ENCODE measurements around the gene ALDH4A1. TPM values are rescaled to one million over a fixed set of nuclear protein-coding genes. Genes with fewer than 3 reads are reported as not detected.
"Not testable (repeated sequence)": the region's sequence is repeated elsewhere in the genome, so short reads cannot be mapped to it uniquely, and the experiment has no call there.

Gene ALDH4A1
- total and polyA plus RNA-seq, 10 of the 15 experiments (the other 5 are each of a cell fraction or from before 2014, with no cell fraction given): 0.06 to 25.5 (median 13.0) TPM

GRCh38 chr1:18847723-18848122, 54.6 kb downstream of the ALDH4A1 start:
- in situ Hi-C loops (cut with MboI); intact Hi-C loops (cut with micrococcal nuclease; ENCODE audit: unreplicated experiment); RAD21 ChIA-PET (ENCODE audit: unreplicated experiment); H3K79me2 ChIP-seq (ENCODE audit: control insufficient read depth, insufficient read depth, low read length); H3K4me3 ChIP-seq; H3K9ac ChIP-seq (ENCODE audit: control insufficient read depth, insufficient read depth, low read length); H3K27me3 ChIP-seq (replicated peaks in 1 of 2; ENCODE audit: control insufficient read depth in 2 of 2, insufficient read depth in 2 of 2, low read length in 1 of 2); BruUV-seq (replicated peaks); H3K4me1 ChIP-seq (ENCODE audit: control insufficient read depth, insufficient read depth, low read length); DNase-seq (ENCODE audit: low read depth, low spot score); SMC1A ChIA-PET (ENCODE audit: uncharacterized antibody, unreplicated experiment); FAIRE-seq; H3K9me3 ChIP-seq (replicated peaks; ENCODE audit: control insufficient read depth, insufficient read depth, low read length); H3K4me2 ChIP-seq (ENCODE audit: control insufficient read depth, insufficient read depth); POLR2A ChIA-PET; H3K27ac ChIP-seq (ENCODE audit: control insufficient read depth, insufficient read depth); H4K20me1 ChIP-seq (ENCODE audit: control insufficient read depth, insufficient read depth); H2AFZ ChIP-seq (ENCODE audit: control insufficient read depth, low read depth, low read length); H3K36me3 ChIP-seq (ENCODE audit: control insufficient read depth in 2 of 2, insufficient read depth in 2 of 2, low read length in 1 of 2); ATAC-seq: not testable (repeated sequence)
- WGBS (ENCODE audit: insufficient coverage, insufficient replicate concordance, low lambda C conversion rate, missing lambda C conversion rate): 20% methylated on average over 2 of the region's 2 CpGs
- CTCF ChIA-PET: interaction anchor here (1.3 kb wide), 1 partner anchor 36 kb away, joined by 4 read pairs; no protein-coding TSS in a partner anchor

- DNase-seq (ENCODE audit: low read depth, low spot score) (no peak), ATAC-seq (no peak), FAIRE-seq (no peak)
- TF ChIP-seq EP300 (IDR thresholded peaks at IDR 0.05; ENCODE audit: borderline replicate concordance in 1 of 2, control insufficient read depth in 1 of 2, low read depth in 2 of 2, low read length in 2 of 2) (no peak), HDGF (IDR thresholded peaks at IDR 0.05) (no peak), YY1 (IDR thresholded peaks at IDR 0.05; ENCODE audit: low read depth, low read length) (no peak), ZNF217 (IDR thresholded peaks at IDR 0.05) (no peak), RBBP5 (conservative IDR thresholded peaks at IDR 0.05) (no peak), FOXM1 (IDR thresholded peaks at IDR 0.05; ENCODE audit: low read depth, low read length) (no peak), KLF5 (IDR thresholded peaks at IDR 0.05; ENCODE audit: partially characterized antibody) (no peak), E4F1 (IDR thresholded peaks at IDR 0.05; ENCODE audit: borderline replicate concordance, partially characterized antibody) (no peak), JUNB (IDR thresholded peaks at IDR 0.05) (no peak), NR2C2 (IDR thresholded peaks at IDR 0.05; ENCODE audit: borderline replicate concordance, control insufficient read depth, insufficient read length, low read depth) (no peak)
- Histone ChIP-seq H3K4me1 (ENCODE audit: control insufficient read depth, insufficient read depth, low read length) (no peaks in the 10 kb centered on the region), H3K9ac (ENCODE audit: control insufficient read depth, insufficient read depth, low read length) (no peak overlapping the region), H3K4me2 (ENCODE audit: control insufficient read depth, insufficient read depth) (no peak overlapping the region), H3K4me3 (no peak overlapping the region), H3K27me3 (replicated peaks in 1 of 2; ENCODE audit: control insufficient read depth in 2 of 2, insufficient read depth in 2 of 2, low read length in 1 of 2) (no peaks in the 10 kb centered on the region; a peak in 1 of 4 replicates), H3K27ac (ENCODE audit: control insufficient read depth, insufficient read depth) (no peak overlapping the region), H3K9me3 (replicated peaks; ENCODE audit: control insufficient read depth, insufficient read depth, low read length) (no peaks in the 10 kb centered on the region), H3K79me2 (ENCODE audit: control insufficient read depth, insufficient read depth, low read length) (no peaks in the 10 kb centered on the region), H2AFZ (ENCODE audit: control insufficient read depth, low read depth, low read length) (no peak overlapping the region), H4K20me1 (ENCODE audit: control insufficient read depth, insufficient read depth) (no peaks in the 10 kb centered on the region), H3K36me3 (ENCODE audit: control insufficient read depth in 2 of 2, insufficient read depth in 2 of 2, low read length in 1 of 2) (no peaks in the 10 kb centered on the region)
- RAD21 ChIA-PET (ENCODE audit: unreplicated experiment): no interaction called here
- SMC1A ChIA-PET (ENCODE audit: uncharacterized antibody, unreplicated experiment): no interaction called here
- CTCF ChIA-PET: no interaction called here
- POLR2A ChIA-PET: no interaction called here
- in situ Hi-C loops (cut with MboI) (no loop called here), intact Hi-C loops (cut with micrococcal nuclease; ENCODE audit: unreplicated experiment) (no loop called here)
- BruUV-seq (replicated peaks): no TSS peak
- 61% methylated on average over 17 of the region's 17 CpGs for WGBS (ENCODE audit: insufficient coverage, insufficient replicate concordance, low lambda C conversion rate, missing lambda C conversion rate)
These were observed 62.2 kb downstream of the ALDH4A1 start for GRCh38 chr1:18840145-18840544.
